Measurements from ENCODE around the gene SCFD2. TPM values are rescaled to one million over a fixed set of nuclear protein-coding genes. Genes with fewer than 3 reads are reported as not detected.

SCFD2 gene
- total and polyA plus RNA-seq, 4 donors = 5.2 to 28.7 (median 16.4) TPM

- DNase-seq = no peak
- Histone ChIP-seq H3K4me3 (no peak overlapping the region), H3K9ac (ENCODE audit: insufficient read depth in 1 of 2, low read length in 2 of 2) (no peak overlapping the region), H3K27ac (ENCODE audit: low read depth in 1 of 2, low read length in 1 of 2) (no peak overlapping the region), H3K27me3 (ENCODE audit: control insufficient read depth in 3 of 3, insufficient read depth in 3 of 3, low read length in 2 of 3) (no peaks in the 10 kb centered on the region), H3K9me3 (ENCODE audit: control insufficient read depth in 4 of 4, insufficient read depth in 3 of 4, low read length in 3 of 4) (no peaks in the 10 kb centered on the region), H3K36me3 (ENCODE audit: control insufficient read depth in 4 of 4, insufficient read depth in 4 of 4, low read length in 4 of 4) (no peaks in the 10 kb centered on the region), H3K4me1 (ENCODE audit: control insufficient read depth in 5 of 5, insufficient read depth in 5 of 5, low read length in 5 of 5) (peaks cover 2 to 26% (median 8%) of the 10 kb centered on the region in 5 donors)
- WGBS, 2 donors = 75 to 80% methylated on average over 1 of the region's 1 CpG
- no peak for ATAC-seq (ENCODE audit: insufficient read depth, low FRiP score)
- no peak for TF ChIP-seq CTCF (IDR thresholded peaks at IDR 0.05; ENCODE audit: control extremely low read depth, extremely low read depth)
Observed at GRCh38 chr4:53116954-53117353, 248.9 kb downstream of the SCFD2 start.

- Histone ChIP-seq H3K27ac (ENCODE audit: low read depth in 1 of 2, low read length in 1 of 2) (no peak overlapping the region), H3K27me3 (ENCODE audit: control insufficient read depth in 3 of 3, insufficient read depth in 3 of 3, low read length in 2 of 3) (no peaks in the 10 kb centered on the region), H3K4me3 (no peak overlapping the region), H3K36me3 (ENCODE audit: control insufficient read depth in 4 of 4, insufficient read depth in 4 of 4, low read length in 4 of 4) (no peaks in the 10 kb centered on the region), H3K4me1 (ENCODE audit: control insufficient read depth in 5 of 5, insufficient read depth in 5 of 5, low read length in 5 of 5) (peaks cover 0 to 2% (median 0%) of the 10 kb centered on the region in 5 donors), H3K9me3 (ENCODE audit: control insufficient read depth in 4 of 4, insufficient read depth in 3 of 4, low read length in 3 of 4) (no peaks in the 10 kb centered on the region), H3K9ac (ENCODE audit: insufficient read depth in 1 of 2, low read length in 2 of 2) (no peak overlapping the region)
- ATAC-seq (ENCODE audit: insufficient read depth, low FRiP score) (no peak), DNase-seq (no peak)
- TF ChIP-seq CTCF (IDR thresholded peaks at IDR 0.05; ENCODE audit: control extremely low read depth, extremely low read depth) = no peak
- WGBS, 2 donors = 91 to 94% methylated on average over 2 of the region's 2 CpGs
Observed at GRCh38 chr4:53113431-53114225, 252.2 kb downstream of the SCFD2 start.

GRCh38 chr4:53105313-53105712, 260.5 kb downstream of the SCFD2 start:
- DNase-seq = no peak

More at GRCh38 chr4:53105313-53105712, 260.5 kb downstream of the SCFD2 start:
- ATAC-seq (ENCODE audit: insufficient read depth, low FRiP score) = no peak
- TF ChIP-seq CTCF (IDR thresholded peaks at IDR 0.05; ENCODE audit: control extremely low read depth, extremely low read depth) = no peak
- H3K36me3 ChIP-seq (ENCODE audit: control insufficient read depth in 4 of 4, insufficient read depth in 4 of 4, low read length in 4 of 4) = no peaks in the 10 kb centered on the region
- 73 to 82% methylated on average over 6 of the region's 6 CpGs for WGBS, 2 donors
- no peak overlapping the region for H3K4me3 ChIP-seq
- H3K9ac ChIP-seq (ENCODE audit: insufficient read depth in 1 of 2, low read length in 2 of 2) = no peak overlapping the region
- no peaks in the 10 kb centered on the region for H3K9me3 ChIP-seq (ENCODE audit: control insufficient read depth in 4 of 4, insufficient read depth in 3 of 4, low read length in 3 of 4)
- peaks cover 0 to 8% (median 4%) of the 10 kb centered on the region in 5 donors for H3K4me1 ChIP-seq (ENCODE audit: control insufficient read depth in 5 of 5, insufficient read depth in 5 of 5, low read length in 5 of 5)
- H3K27ac ChIP-seq (ENCODE audit: low read depth in 1 of 2, low read length in 1 of 2) = no peak overlapping the region
- H3K27me3 ChIP-seq (ENCODE audit: control insufficient read depth in 3 of 3, insufficient read depth in 3 of 3, low read length in 2 of 3) = no peaks in the 10 kb centered on the region

All from lung (tissue), 12 donors.